ENCODE results near the gene PXK.

DNA sequence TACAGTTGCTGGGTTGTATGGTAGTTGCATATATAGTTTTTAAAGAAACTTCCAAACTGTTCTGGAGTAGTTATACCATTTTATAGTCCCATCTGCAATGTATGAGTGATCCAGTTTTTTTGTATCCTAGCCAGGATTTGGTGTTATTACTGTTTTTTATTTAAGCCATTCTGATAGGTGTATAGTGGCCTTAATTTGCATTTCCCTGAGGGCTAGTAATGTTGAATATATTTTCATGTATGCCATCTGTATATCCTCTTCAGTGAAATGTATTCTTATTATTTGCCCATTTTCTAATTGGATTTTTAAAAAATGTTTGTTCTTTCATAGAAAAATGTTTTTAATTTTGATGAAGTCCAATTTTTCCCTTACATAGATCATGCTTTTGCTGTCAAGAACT, 29.2 kb downstream of the PXK start:
- TF ChIP-seq, protein P1, sequence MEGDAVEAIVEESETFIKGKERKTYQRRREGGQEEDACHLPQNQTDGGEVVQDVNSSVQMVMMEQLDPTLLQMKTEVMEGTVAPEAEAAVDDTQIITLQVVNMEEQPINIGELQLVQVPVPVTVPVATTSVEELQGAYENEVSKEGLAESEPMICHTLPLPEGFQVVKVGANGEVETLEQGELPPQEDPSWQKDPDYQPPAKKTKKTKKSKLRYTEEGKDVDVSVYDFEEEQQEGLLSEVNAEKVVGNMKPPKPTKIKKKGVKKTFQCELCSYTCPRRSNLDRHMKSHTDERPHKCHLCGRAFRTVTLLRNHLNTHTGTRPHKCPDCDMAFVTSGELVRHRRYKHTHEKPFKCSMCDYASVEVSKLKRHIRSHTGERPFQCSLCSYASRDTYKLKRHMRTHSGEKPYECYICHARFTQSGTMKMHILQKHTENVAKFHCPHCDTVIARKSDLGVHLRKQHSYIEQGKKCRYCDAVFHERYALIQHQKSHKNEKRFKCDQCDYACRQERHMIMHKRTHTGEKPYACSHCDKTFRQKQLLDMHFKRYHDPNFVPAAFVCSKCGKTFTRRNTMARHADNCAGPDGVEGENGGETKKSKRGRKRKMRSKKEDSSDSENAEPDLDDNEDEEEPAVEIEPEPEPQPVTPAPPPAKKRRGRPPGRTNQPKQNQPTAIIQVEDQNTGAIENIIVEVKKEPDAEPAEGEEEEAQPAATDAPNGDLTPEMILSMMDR (IDR thresholded peaks at IDR 0.05; ENCODE audit: low read length), result no peak
- TF ChIP-seq EZH2 (optimal IDR thresholded peaks at IDR 0.05; ENCODE audit: low read depth, low read length), result no peak
